ENCODE data around the gene ZC3H10.

ZC3H10 gene

DNA sequence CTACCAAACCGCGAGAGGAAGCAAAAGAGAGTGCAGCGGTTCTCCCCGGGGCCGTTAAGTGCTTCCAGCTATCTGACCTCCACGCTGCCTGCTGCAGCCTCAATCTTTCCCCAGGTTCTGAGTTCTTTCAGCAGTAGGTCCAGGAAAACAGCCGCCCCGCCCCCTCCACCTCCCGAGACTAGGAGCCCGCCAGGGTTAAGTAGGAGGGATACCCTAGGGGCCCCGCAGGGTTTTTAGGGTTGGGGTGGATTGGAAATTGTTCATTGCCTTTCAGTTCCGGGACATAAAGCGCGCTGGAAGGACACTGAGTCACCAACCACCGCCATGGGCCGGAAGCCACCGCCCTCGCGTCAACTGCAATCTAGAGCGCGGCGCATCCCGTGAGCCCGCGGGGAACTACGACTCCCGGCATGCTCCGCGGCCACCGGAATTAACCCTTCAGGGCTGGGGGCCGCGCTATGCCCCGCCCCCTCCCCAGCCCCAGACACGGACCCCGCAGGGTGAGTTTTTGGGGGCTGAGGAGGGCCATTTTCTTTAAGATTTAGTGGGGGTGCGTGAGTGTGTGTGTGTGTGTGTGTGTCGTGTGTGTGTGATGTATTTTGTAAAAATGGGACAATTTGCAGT lies 34.2 kb downstream of the ZC3H10 start, which contains the start of gene MYL6B:
TSS of gene MYL6B (plus strand) at position 456 of the 624 bp plus-strand sequence. CDS start 1,332 bp downstream, outside the sequence.
- Histone ChIP-seq H3K27me3 (ENCODE audit: control insufficient read depth, insufficient read depth, low read length) (no peaks in the 10 kb centered on the region), H3K79me2 (no peaks in the 10 kb centered on the region), H3K9me3 (ENCODE audit: control insufficient read depth, low read length) (no peaks in the 10 kb centered on the region), H3K36me3 (ENCODE audit: control insufficient read depth, insufficient read depth, low read length) (no peaks in the 10 kb centered on the region), H2AFZ (peak within 1 kb of the TSS; percentile 88), H3K9ac (peak within 1 kb of the TSS; percentile 85), H3K27ac (peak within 1 kb of the TSS; percentile 95), H3K4me2 (ENCODE audit: low read length) (peak within 1 kb of the TSS; percentile 83), H3K4me3 (ENCODE audit: low read depth, low read length) (peak within 1 kb of the TSS; percentile 82), H3K4me1 (peaks cover 14% of the 10 kb centered on the region)
- no peak for TF ChIP-seq CTCF (IDR thresholded peaks at IDR 0.05)

GRCh38 chr12:56152756-56153677 lies 35.0 kb downstream of the ZC3H10 start:
- Histone ChIP-seq H2AFZ (peak overlapping the region; percentile 88), H3K9ac (no peak overlapping the region), H3K27ac (peak overlapping the region; percentile 95), H3K27me3 (ENCODE audit: control insufficient read depth, insufficient read depth, low read length) (no peaks in the 10 kb centered on the region), H3K9me3 (ENCODE audit: control insufficient read depth, low read length) (no peaks in the 10 kb centered on the region), H3K79me2 (no peaks in the 10 kb centered on the region), H3K4me3 (ENCODE audit: low read depth, low read length) (peak overlapping the region; percentile 82), H3K4me2 (ENCODE audit: low read length) (peak overlapping the region; percentile 83), H3K36me3 (ENCODE audit: control insufficient read depth, insufficient read depth, low read length) (no peaks in the 10 kb centered on the region), H3K4me1 (peaks cover 18% of the 10 kb centered on the region)
- TF ChIP-seq CTCF (IDR thresholded peaks at IDR 0.05), result no peak

DNA sequence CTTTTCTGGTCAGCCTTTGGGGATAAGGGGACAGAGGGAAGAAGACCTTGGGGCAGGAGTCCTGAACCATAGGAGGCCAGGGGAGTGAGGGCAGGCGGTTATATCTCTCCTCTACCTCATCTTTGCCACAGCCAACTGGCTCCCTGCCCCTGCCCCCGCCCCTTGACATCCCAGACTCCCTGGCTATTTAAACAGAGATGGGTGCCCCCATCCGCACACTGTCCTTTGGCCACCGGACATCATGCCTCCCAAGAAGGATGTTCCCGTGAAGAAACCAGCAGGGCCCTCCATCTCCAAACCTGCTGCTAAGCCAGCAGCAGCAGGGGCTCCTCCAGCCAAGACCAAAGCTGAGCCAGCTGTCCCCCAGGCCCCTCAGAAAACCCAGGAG lies 35.6 kb downstream of the ZC3H10 start:
- H3K27me3 ChIP-seq (ENCODE audit: control insufficient read depth, insufficient read depth, low read length), result no peaks in the 10 kb centered on the region
- H2AFZ ChIP-seq, result no peak overlapping the region
- peak overlapping the region; percentile 83 for H3K4me2 ChIP-seq (ENCODE audit: low read length)
- H3K4me3 ChIP-seq (ENCODE audit: low read depth, low read length), result peak overlapping the region; percentile 82
- no peaks in the 10 kb centered on the region for H3K36me3 ChIP-seq (ENCODE audit: control insufficient read depth, insufficient read depth, low read length)
- H3K9ac ChIP-seq, result no peak overlapping the region
- peaks cover 5% of the 10 kb centered on the region for H3K79me2 ChIP-seq
- no peaks in the 10 kb centered on the region for H3K9me3 ChIP-seq (ENCODE audit: control insufficient read depth, low read length)
- H3K27ac ChIP-seq, result no peak overlapping the region
- no peak for TF ChIP-seq CTCF (IDR thresholded peaks at IDR 0.05)
- peaks cover 18% of the 10 kb centered on the region for H3K4me1 ChIP-seq

DNA sequence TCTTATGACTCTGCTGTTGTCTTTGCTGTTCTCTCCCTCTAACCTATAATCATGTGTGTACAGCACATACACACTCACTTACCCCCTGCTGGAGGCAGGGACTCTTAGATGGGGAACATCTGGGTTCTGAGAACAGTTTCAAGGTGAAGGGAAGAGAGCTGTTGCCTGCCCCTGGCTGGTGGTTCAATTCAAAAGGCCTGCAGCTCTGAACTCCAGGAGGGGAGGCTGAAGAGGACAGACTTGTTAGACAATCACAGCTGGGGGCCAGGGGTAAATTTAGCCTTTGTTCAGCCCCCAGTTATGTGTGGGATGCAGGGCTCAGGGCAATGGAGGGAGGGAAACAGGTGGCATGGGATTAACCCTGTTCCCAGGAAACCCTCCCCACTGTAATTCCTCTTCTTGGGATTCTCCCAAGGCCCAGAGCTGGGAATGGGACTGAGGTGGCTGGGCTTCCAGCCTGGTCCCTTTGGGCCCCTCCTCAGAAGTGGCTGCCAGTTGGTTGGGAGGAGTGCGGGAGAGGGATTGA lies 36.2 kb downstream of the ZC3H10 start:
- no peak for TF ChIP-seq CTCF (IDR thresholded peaks at IDR 0.05)
- Histone ChIP-seq H3K9ac (no peak overlapping the region), H3K4me1 (peaks cover 21% of the 10 kb centered on the region), H2AFZ (no peak overlapping the region), H3K36me3 (ENCODE audit: control insufficient read depth, insufficient read depth, low read length) (no peaks in the 10 kb centered on the region), H3K27ac (no peak overlapping the region), H3K79me2 (peaks cover 11% of the 10 kb centered on the region), H3K27me3 (ENCODE audit: control insufficient read depth, insufficient read depth, low read length) (no peaks in the 10 kb centered on the region), H3K4me2 (ENCODE audit: low read length) (no peak overlapping the region), H3K9me3 (ENCODE audit: control insufficient read depth, low read length) (no peaks in the 10 kb centered on the region), H3K4me3 (ENCODE audit: low read depth, low read length) (no peak overlapping the region)
